HL-60/S4 treated with retinoic acid at 250 ng/mL for 4 days and 3 days (cell line): ENCODE measurements around the gene ACAP1.

Experiments
- in situ Hi-C: fragments of 300-500 bp; cut with MboI; formaldehyde crosslinking; loops from 2 replicates; pipeline ENCODE4 v1.7.0; 2022; ENCODE audit warnings: low sequenced_read_pairs

ACAP1 gene

DNA sequence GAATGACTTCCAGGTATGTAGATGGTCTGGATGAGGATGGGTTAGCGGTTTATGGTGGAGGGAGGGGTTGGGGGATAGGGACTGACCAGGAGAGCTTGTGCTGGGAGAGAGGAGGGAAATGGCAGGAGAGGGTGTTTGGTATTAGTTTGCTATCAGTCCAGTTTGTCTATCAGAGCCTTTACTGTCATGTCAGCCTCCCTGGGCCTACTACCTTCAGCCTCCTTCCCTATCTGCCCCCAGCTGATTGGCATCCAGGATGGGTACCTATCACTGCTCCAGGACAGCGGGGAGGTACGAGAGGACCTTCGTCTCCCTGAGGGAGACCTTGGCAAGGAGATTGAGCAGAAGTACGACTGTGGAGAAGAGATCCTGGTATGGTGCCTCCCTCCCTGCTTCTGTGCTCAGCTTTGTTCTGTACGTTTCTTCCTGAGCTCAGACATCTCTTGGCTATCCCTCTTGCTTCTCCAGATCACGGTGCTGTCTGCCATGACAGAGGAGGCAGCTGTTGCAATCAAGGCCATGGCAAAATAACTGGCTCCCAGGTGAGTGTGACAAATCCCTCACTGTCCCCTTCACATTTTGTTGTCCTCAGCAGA, 25.1 kb upstream of the ACAP1 start:
- in situ Hi-C loops: no loop called here

DNA sequence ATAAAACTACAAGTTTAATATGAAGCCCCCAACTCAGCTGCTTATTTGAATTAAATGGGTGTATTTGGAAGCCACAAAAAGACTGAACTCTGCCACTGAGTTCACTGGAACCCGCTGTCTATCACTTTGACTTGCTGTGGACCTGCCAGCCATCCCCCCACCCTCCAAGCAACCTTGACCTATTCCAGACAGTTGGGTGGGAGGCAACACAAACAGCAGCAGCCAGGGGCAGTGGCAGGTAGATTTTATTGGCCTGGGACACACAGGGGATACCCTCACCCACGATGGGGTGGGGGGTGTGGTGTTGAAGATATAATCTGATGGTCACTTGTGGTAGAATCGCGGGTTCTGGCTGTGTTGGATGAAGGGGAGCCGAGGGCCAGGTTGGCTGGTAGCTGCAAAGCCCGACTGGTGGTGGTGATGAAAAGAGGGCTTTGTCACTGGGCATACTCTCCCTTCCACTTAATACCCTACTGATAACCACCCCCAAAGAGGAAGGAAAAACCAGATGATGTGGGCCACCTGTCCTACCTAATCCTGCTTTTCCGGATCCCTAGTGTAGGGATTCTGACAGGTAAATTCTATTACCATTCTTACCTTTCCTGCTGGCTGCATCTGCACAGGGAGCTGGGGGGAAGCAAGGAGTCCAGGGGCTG, 23.8 kb upstream of the ACAP1 start:
- in situ Hi-C loops: no loop called here

DNA sequence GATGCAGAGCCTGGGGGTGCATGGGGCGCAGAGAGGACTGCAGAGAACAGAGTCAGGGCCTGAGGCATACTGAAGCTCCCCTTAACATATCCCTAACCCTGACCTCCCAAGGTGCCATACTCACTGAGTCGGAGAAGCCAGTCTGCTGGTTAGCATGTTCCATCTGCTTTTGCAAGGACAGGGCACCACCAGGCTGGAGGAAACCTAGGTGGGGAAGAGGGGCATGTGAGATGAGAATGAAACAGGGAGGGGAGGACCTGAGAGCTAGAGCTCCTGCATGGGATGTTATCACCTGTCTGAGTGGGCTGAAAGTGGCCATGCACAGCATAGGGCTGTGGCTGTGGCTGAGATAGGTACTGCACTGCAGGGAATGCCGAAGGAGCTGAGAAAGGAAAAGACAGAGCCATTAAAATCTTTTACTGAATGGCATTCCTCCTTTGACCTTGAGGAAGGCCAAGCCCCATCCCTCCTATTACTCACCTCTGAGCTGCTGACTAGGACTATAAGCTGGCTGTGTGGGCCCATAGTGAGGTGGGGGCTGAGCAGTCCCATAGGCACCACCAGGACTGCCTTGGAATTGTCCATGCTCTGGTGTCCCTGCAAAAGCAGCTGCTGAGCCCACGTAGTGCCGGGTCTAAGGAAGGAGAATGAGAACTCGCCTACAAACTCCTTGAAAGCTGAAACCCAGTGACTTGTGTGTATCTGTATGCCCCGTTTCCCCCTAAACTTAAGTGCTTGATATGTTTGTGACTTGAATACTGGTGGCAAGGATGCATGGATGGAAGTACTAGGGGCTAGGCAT, 23.0 kb upstream of the ACAP1 start:
- in situ Hi-C loops: no loop called here

DNA sequence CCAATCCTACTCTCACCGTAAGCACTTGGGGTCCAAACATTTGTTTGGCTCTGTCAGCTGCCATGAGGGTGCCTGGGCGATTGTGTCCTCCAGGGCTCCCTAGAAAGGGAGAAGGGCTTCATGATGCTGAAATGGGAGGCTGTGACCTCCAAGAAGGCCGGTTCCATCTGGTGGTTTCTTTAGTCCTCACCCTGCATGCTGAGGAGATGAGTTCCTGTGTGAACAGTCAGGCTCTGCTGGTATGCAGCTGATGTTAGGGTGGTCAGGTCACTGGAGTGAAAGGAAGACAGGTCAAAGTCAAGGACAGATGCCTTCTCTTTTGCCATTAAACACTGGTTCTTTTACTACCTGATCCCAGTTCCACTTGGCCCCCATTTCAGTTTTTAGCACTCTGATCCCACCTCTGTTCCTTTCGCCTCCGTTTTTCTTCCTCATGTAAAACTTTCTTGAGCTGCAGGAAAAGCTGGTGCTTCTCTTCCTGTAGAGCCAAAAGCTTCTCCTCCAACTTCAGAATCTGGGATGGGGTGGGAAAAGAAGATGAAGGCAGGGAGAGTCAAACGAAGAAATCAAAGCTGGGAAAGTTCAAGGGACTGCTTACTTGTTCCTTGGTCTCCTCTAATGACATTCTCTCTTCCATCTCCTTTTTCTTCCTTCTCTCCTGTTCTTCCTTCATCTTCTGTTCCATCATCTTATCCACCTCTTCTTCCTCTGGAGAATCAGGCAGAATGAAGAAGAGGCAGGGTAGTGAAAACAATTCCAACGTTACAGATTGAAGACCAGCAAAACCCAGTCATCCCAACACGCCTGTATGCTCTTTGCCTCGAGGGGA, 22.2 kb upstream of the ACAP1 start:
- in situ Hi-C loops: no loop called here

DNA sequence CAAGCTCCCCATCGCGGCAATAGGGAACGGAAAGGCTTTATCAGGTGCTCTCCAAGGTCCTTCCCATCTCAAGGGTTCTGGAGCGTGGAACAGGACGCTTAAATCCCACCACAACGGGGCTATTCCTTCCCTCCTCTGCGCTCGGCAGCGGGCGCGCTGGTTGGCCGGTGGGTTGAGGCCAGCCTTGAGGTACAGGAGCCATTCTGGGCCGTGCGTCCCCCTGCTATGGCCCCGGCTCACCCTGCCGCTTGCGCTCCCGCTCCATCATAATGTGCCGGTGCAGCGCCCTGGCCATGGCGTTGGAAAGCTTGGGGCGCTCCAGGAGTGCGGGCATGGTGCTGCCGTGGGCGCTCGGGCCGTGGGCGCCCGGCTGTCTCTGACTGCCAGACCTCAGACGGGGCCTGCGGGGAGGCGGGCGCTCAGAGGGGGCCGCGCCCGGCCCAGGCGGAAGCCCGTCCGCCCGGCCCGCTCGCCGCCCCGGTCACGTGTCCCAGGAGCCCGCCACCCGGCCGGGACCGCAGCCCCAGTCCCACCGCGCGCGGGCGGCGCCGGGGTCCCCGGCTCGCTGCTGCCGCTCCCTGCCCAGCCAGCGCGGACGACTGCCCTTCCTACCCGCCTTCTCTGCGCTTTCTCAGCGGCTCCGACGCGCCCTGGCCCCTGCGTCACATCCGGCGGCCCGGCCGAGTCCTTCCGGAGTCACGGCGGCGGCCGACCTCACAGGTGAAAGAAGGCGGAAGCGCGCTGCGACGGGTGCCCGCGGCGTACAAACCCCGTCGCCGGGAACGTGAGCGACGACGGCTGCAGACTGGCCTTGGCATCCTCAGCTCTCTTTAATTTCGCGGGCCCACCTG, 21.4 kb upstream of the ACAP1 start, which contains the start of gene GPS2:
Gene GPS2, minus strand, starts transcription at position 642 of the 851 bp plus-strand sequence. Its CDS starts 308 bp downstream, at position 334.
- in situ Hi-C loops: no loop called here

DNA sequence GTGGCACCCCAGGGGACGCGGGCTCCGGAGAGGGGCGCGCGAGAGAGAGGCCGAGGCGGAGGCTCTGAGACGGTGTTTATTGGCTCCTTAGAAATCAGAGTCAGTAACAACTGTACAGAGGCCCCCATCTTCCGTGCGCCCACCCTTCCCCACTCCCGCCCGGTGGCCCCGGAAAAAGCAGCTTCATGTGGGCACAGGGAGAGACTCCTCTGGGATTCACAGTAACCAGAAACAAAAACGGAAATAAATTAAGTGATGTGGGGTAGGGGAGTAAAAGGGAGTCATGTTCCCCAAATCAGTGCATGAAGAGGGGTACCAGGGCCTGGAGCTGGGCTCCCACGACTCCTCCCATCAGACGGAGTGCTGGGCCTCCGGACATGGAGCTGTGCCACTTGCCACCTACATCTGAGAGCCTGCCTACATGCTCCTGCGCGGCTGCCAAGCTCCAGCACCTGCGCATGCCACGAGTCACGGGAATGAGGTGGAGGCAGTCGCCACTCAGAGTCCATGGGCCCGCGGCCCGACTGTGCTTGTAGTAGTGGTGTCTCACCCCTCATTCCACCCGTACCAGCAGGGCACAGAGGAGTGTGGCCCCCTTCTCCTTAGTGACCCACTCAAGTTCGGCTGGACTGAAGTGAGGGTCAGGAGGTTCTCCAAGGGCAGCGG, 20.6 kb upstream of the ACAP1 start:
- in situ Hi-C loops: no loop called here

DNA sequence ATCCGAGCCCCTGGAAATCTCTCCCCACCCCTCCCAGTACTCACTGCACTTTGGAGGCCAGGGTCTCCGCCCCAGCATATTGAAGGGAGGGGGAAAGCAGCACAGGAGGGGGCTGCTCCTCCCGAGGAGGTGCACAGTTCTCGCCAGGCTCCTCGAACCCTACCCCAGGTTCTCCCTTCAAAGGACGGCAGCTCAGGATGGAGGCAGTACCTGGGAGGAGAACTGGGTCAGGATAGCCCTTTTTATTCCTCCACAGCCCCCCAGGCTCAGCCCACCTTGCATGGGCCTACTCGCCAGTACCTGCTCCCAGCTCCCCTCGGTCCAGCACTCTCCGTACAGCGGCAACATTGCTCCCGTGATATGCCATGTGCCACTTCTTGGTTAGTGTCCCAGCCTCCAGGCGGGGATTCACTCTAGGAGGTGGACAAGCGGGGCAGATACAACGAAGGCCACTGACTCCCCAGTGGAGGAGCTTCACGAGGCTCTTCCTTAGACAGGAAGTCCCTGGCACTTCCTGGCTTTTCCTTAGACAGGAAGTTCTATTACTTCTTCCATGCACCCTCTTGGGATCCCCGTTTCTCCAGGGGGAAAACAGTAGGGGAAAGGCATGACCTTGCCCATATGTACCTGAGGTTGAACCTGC, 19.0 kb upstream of the ACAP1 start:
- in situ Hi-C loops: no loop called here

DNA sequence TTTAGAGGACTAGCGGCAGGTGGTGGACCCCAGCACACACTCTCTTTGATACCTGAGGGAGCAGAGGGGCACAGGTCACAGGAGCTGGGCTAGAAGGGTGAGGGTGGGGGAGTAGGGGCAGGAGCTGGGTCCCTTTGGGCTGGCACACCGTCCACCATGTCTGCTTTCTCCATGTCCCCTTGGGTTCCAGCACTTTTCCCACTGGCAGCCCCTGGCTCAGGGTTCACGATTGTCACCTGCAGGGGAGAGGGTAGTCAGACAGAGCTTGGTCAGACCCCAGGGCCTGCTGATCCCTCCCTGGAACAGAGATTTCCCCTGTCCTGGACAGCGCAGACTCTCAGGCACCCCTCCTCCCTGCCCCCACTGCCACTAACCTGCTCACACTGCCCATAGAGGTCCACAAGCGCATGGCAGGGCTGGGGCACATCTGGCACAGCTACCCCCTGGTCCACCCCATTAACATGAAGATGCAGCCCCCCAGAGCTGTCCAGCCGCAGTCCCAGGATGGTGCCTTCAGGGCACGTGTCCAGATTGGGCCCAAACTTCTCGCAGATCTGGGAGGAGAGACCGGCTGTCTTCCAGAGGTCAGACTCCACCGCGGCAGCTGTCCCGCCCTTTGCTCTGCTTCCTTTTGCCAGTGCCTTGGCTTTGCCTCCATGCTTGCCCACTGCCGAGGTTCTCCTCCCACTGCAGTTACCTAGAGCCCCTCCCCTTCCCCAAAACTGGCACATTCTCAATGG, 18.0 kb upstream of the ACAP1 start:
- in situ Hi-C loops: no loop called here

DNA sequence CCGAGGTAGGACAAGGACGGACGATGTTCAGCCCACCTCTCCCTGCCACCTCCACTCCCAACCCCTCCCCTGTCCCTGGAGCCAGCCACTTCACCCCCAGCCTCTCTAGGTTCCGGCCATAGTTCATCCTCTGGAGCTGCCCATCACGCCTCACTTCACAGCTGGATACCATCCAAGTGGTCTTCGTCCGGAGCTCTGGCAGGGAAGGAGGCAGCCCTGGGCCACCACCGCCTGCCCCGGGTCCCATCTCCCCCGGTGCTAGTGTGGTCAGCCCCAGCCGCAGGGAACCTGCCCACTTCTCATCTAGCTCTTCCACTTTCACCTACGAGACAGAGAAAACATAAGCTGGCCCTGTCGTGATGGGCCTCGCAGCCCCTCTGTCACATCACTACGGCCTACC, 14.9 kb upstream of the ACAP1 start:
- in situ Hi-C loops: no loop called here

DNA sequence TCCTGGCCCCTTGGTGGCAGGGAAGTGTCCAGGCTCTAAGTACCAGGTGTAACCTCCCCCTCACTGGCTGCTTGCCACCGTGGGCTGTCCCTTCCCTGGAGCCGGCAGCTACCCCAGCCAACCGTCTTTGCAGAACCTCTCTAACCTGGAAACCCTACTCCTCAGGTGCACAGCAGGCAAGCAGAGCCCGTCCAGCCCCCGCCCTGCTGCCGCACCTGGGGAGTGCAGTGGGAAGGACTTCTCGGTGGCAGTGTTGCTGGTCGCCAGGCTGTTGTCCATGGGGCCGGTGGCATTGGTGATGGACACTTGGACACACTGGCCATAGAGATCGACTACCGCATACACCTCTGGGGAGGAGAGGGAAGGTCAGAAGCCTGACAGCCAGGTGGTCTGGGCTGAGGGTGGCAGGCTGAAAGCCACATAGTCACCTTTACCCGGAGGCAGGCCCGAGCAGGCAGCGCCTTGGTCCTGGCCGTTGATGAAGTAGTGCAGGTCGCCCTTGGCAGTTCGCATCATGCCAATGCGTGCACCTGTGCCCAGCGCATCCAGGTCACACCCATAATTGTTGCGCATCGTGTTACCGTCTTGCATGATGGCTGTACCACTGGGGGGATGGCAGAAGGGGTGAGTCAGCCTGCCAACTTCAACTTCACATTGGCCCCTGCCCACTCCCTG, 13.7 kb upstream of the ACAP1 start:
- in situ Hi-C loops: no loop called here

DNA sequence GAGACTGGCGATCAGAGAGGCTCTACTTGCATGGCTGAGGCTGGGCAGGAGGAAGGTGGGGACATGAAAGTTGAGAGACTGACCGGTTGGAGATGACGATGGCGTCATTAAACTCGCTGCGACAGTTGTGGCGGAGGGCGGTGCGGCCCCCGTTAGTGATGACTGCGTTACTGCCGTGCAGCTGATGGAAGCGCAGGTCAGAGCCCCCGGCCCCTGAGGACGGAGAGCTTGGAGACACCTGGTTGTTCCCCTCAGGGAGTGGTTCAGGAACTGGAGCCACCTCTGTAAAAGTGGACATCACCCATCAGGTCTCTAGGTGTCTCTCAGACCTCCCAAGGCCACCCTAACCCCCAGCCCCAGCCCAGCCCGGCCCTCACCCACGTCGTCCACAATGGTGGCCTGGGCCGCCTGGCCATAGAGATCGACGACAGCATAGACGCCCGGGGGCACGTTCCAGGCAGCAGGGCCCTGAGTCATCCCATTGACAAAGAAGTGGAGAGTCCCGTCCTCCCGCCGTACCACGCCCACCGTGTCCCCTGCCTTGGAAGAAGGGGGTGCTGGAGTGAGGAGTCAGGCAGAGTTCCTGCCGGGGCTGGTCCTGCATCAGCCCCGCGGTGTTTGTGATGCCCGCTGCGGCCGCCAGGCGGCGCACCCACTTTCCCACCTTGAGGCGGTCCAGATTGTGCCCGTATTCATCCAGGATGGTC, 12.4 kb upstream of the ACAP1 start:
- in situ Hi-C loops: no loop called here

DNA sequence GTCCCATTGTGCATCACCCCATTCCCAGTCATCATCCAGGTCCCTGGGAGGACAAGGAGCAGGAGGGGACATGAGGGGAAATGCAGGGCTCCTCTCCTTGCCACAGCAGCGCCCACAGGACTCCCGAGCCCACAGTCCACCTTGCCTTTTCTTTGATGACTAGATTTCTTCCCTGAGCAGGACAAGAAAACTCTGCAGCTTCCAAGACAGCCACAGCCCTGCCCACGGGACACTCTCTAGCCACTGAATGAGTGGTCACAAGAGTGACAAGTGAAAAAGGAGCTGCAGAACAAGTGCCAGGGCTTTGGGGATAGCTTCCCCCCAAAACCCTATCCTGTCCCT, 11.9 kb upstream of the ACAP1 start:
- in situ Hi-C loops: no loop called here

DNA sequence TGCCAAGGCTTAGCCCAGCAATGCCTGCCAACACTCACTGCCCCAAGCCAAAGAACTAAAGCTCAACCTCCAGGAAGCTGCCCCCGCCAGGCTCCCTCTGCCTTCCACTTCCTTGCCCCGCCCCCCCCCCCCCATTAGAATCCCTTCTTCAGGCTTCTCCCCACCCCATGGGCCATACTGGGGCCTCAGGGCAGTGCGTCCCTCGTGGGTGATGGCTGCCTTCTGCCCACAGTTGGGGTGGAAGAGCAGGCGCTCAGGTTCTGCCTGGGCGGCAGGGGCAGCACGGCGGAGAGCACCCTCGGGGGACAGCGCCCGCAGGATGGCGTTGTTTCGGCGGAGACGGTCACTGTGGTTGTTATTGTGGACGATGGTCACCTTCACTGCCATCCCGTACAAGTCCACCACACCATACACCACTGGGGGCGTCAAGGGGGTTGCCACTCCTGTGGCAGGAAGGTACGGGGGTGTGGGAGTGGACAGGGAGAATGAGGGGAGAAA, 11.2 kb upstream of the ACAP1 start:
- in situ Hi-C loops: no loop called here

DNA sequence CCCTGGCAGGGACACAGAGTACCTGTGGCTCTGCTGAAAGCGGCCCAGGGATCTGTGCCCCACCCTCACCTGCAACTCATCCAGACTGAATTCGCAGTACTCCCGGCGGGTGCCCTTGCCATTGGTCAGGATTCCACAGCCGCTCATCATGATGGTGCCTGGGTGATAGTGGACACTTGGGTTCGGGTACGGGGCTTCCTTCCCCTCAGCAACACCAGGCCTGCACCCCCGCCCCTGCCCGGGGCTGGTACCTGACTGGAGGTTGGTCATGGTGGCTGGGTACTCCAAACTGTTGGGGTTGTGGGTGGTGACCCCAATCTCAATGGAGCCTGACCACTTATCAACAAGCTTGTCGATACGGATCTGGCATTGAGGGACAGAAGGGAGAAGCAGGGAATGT, 10.1 kb upstream of the ACAP1 start:
- in situ Hi-C loops: no loop called here

DNA sequence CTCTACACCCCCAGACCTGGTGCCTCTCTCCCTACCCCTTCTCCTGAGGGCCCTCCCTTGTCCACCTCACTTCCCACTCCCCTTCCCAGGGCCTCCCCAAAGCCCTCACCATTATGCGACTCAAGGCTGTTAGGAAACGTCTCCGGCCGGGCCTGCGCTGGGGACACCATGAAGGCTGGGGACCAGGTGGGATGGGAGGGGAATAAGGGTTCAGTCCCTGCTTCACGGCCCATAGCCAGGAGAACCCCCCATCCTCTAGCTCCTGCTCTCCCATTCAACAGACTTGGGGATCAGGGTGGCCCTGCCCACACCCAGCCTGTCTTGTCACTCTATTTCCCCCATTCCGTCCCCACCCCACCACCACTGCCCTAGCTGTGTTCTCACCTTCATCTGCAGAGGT, 9.3 kb upstream of the ACAP1 start:
- in situ Hi-C loops: no loop called here

DNA sequence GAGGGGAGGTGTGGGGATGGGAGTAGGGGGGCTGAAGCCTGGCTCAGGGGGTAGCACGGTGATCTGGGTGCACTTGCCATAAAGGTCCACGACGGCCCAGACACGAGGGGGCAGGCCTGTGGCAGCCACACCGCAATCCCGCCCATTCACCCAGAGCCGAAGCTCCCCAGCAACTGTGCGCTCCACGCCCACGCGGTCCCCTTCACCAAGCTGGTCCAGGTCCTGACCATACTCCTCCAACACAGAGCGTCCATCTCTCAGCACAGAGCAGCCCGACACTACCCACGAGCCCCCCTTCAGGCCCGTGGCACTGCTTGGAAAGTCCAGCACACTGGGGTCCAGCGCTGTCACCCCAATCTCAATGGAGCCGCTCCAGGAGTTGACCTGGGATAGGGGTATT, 8.8 kb upstream of the ACAP1 start:
- in situ Hi-C loops: no loop called here

DNA sequence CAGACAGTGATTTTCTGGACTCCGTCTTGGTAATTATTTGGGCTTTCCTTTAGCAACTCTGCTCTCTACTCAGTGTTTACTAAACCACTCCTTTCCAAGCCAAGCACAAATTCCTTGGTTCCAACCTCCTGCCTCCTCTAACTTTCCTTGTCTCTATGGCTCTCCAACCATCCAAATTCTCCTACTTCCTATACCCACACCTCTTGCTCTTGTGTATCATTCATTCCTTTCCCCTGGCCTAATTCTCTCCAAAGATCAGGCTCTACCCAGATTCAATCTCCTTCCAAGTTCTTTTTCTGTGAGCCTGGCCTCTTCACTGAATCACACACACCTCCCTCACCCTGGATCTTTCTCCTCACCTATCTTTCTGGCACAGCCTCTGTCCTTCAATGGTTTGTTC, 8.3 kb upstream of the ACAP1 start:
- in situ Hi-C loops: no loop called here
